Measurements from ENCODE around the gene ATP5F1C.

ATP5F1C gene

GRCh38 chr10:7818295-7819120 is 30.5 kb downstream of the ATP5F1C start, which contains the start of gene TAF3:
Gene TAF3 (plus strand): TSS chr10:7818505. CDS start chr10:7818710, 205 bp downstream.
- no peak for TF ChIP-seq CTCF (conservative IDR thresholded peaks at IDR 0.05; ENCODE audit: low read depth, low read length)
- no peaks in the 10 kb centered on the region for H3K36me3 ChIP-seq (ENCODE audit: insufficient read depth)
- H4K20me1 ChIP-seq (ENCODE audit: insufficient read depth), result no peaks in the 10 kb centered on the region
- H3K27ac ChIP-seq, result peak within 1 kb of the TSS; percentile 38
- H3K79me2 ChIP-seq (ENCODE audit: insufficient read depth, low read depth), result peaks cover 27% of the 10 kb centered on the region
- peak within 1 kb of the TSS; percentile 89 for H3K4me2 ChIP-seq
- peaks cover 12% of the 10 kb centered on the region for H3K4me1 ChIP-seq (ENCODE audit: low read depth, poor library complexity, severe bottlenecking)
- H3K4me3 ChIP-seq (IDR thresholded peaks at IDR 0.05; ENCODE audit: insufficient read depth, low read depth, low read length), result no peak within 1 kb of the TSS
- H3K9ac ChIP-seq, result peak within 1 kb of the TSS; percentile 81; the same call in 1 of the 2 replicates
- H3K27me3 ChIP-seq (ENCODE audit: insufficient read depth, low read depth), result no peaks in the 10 kb centered on the region
- peak within 1 kb of the TSS; percentile 98 for H2AFZ ChIP-seq (ENCODE audit: low read depth)

GRCh38 chr10:7819121-7819460 is 31.1 kb downstream of the ATP5F1C start:
- no peaks in the 10 kb centered on the region for H3K36me3 ChIP-seq (ENCODE audit: insufficient read depth)
- H3K27me3 ChIP-seq (ENCODE audit: insufficient read depth, low read depth), result no peaks in the 10 kb centered on the region
- H3K27ac ChIP-seq, result peak overlapping the region; percentile 38; the same call in 1 of the 2 replicates
- H3K4me1 ChIP-seq (ENCODE audit: low read depth, poor library complexity, severe bottlenecking), result peaks cover 12% of the 10 kb centered on the region
- H3K4me3 ChIP-seq (IDR thresholded peaks at IDR 0.05; ENCODE audit: insufficient read depth, low read depth, low read length), result no peak overlapping the region
- H3K4me2 ChIP-seq, result peak overlapping the region; percentile 89
- H3K79me2 ChIP-seq (ENCODE audit: insufficient read depth, low read depth), result peaks cover 27% of the 10 kb centered on the region
- peak overlapping the region; percentile 81; the same call in 1 of the 2 replicates for H3K9ac ChIP-seq
- H2AFZ ChIP-seq (ENCODE audit: low read depth), result peak overlapping the region; percentile 98
- TF ChIP-seq CTCF (conservative IDR thresholded peaks at IDR 0.05; ENCODE audit: low read depth, low read length), result no peak; the same call in 1 of the 2 replicates
- no peaks in the 10 kb centered on the region for H4K20me1 ChIP-seq (ENCODE audit: insufficient read depth)

GRCh38 chr10:7824251-7824650 is 36.3 kb downstream of the ATP5F1C start:
- H3K27ac ChIP-seq, result no peak overlapping the region
- H3K36me3 ChIP-seq (ENCODE audit: insufficient read depth), result peaks cover 6% of the 10 kb centered on the region; the same call in 1 of the 2 replicates
- peaks cover 10% of the 10 kb centered on the region for H3K4me1 ChIP-seq (ENCODE audit: low read depth, poor library complexity, severe bottlenecking)
- H3K27me3 ChIP-seq (ENCODE audit: insufficient read depth, low read depth), result no peaks in the 10 kb centered on the region
- no peak overlapping the region for H3K4me2 ChIP-seq
- H2AFZ ChIP-seq (ENCODE audit: low read depth), result no peak overlapping the region
- no peaks in the 10 kb centered on the region for H4K20me1 ChIP-seq (ENCODE audit: insufficient read depth)
- H3K9ac ChIP-seq, result no peak overlapping the region
- no peak for TF ChIP-seq CTCF (conservative IDR thresholded peaks at IDR 0.05; ENCODE audit: low read depth, low read length)
- H3K79me2 ChIP-seq (ENCODE audit: insufficient read depth, low read depth), result peaks cover 32% of the 10 kb centered on the region
- no peak overlapping the region for H3K4me3 ChIP-seq (IDR thresholded peaks at IDR 0.05; ENCODE audit: insufficient read depth, low read depth, low read length)

GRCh38 chr10:7826971-7827370 is 39.0 kb downstream of the ATP5F1C start:
- Histone ChIP-seq H3K4me1 (ENCODE audit: low read depth, poor library complexity, severe bottlenecking) (no peaks in the 10 kb centered on the region), H3K27me3 (ENCODE audit: insufficient read depth, low read depth) (no peaks in the 10 kb centered on the region), H4K20me1 (ENCODE audit: insufficient read depth) (no peaks in the 10 kb centered on the region), H3K4me3 (IDR thresholded peaks at IDR 0.05; ENCODE audit: insufficient read depth, low read depth, low read length) (no peak overlapping the region), H3K27ac (no peak overlapping the region), H2AFZ (ENCODE audit: low read depth) (no peak overlapping the region), H3K4me2 (no peak overlapping the region), H3K9ac (no peak overlapping the region), H3K79me2 (ENCODE audit: insufficient read depth, low read depth) (peaks cover 24% of the 10 kb centered on the region; the same call in 1 of the 2 replicates), H3K36me3 (ENCODE audit: insufficient read depth) (peaks cover 6% of the 10 kb centered on the region; the same call in 1 of the 2 replicates)
- TF ChIP-seq CTCF (conservative IDR thresholded peaks at IDR 0.05; ENCODE audit: low read depth, low read length), result no peak
